ENCODE results near the gene SLAMF6.
"Not testable (repeated sequence)": the region's sequence is repeated elsewhere in the genome, so short reads cannot be mapped to it uniquely, and the experiment has no call there.

Gene SLAMF6

DNA sequence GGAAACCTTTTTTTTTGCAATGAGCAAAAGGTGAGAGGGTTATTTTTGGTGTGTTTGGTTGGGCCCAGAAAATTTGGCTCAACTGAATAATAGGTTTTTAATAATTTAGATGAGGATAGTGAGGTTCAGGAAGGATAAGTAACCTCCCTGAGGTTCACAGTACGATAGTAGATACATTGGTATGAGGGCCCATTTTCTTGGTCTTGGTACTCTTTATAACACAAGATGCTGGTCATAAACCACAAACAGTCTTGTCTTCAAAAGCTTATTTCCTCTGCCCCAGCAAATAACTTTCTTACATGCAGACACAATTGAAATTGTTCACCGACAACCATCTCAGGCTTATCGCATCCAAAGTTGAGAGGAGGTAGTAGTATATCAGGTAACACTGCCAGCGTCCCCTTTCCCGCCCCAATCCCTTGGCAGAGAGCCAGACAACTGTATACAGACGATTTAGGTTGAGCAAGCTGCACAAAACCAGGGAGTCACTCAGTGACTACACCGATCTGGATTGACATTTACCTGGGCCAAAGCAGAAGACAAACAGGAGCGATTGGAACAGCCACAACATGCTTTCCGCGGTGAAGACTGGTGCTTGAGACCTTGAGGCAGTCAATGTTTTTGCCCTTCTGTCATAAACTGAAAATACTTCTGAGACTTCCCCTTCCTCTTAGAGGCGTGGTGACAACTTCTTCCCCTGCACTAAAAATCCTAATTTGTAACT, at the start of gene SLAMF6:
Gene SLAMF6, minus strand, starts transcription at position 634 of the 724 bp plus-strand sequence. Its CDS starts 63 bp downstream, at position 571.
- DNase-seq (ENCODE audit: low read depth in 3 of 3), result peak in 2 of 3 donors; percentile 32 to 48

DNA sequence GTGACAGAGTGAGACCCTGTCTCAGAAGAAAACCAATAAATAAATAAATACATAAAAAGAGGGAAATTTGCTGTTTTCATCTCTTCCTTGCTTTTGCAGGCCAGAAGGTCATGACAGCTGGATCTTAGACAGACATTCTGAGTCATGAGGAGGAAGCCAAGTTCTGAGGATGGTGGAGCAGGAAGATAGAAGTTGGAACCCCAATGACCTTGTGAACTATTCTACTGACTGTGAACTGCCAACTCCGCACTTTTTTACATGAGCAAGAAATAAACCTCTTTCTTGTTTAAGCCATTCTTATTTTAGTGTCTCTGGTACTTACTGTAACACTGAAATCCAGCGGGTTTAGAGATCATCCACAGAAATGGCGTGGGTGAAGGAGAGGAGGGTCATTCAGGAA, 47.8 kb upstream of the SLAMF6 start:
- no peak for DNase-seq (ENCODE audit: low read depth in 3 of 3)

DNA sequence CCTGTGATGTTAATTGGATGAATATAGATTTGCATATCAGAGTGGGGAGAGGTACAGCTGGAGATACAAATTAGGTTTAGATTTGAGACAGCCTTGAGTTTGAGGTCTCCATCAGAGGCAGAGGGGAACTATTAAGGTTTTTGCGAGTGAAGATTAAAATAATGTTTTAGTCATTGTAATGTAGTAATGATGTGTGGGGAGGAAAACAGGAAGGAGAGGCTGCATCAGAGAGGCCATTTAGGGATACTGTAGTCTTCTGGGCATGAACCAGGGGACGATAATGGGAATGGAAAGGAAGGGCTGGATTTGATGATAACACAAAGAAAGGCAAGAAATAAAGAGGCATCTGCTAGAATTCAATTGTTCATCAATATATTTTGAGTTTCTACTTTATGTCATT, 46.8 kb upstream of the SLAMF6 start:
- no peak for DNase-seq (ENCODE audit: low read depth in 3 of 3)

DNA sequence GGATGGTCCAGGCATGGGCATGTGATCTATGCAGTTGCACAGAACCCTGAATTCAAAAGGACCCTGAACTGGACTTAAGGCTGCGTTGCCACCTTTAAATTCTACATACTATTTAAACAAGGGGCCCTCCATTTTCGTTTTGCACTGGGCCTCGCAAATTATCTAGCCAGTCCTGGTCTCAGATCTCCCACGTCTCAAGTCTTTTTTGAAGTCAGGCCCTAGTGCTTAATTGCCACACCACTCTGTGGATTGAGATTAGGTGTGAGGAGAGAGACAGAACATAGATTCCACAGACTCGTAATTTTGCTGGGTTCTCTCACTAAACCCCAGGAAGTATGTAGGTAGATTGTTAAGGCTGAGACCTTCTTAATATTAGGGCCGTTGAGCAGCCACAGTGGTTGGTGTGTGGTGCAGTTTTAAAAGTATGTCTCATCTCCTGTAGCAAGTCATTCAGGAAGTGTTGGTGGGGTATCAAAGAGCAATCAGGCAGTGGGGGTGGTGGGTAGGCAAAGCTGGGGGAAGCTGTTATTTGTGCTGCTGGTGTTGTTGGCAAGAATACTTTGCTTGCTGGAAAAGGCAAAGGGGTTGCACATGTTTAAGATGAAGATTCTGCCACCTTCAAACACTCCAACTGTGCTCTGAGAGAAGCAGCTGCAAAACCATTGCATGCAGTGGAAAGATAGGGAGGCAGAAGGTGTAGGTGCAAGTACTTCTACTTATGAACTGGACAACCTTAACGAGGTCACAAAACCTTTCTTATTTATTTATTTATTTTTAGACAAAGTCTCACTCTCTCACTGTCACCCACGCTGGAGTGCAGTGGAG, 45.0 kb upstream of the SLAMF6 start:
- DNase-seq (ENCODE audit: low read depth in 3 of 3), result peak; percentile 29 to 51 (median 41)

- DNase-seq (ENCODE audit: low read depth in 3 of 3), result no peak
Observed at GRCh38 chr1:160567341-160567740, 44.3 kb upstream of the SLAMF6 start.

GRCh38 chr1:160565564-160565963, 42.5 kb upstream of the SLAMF6 start:
- DNase-seq (ENCODE audit: low read depth in 3 of 3), result no peak

DNA sequence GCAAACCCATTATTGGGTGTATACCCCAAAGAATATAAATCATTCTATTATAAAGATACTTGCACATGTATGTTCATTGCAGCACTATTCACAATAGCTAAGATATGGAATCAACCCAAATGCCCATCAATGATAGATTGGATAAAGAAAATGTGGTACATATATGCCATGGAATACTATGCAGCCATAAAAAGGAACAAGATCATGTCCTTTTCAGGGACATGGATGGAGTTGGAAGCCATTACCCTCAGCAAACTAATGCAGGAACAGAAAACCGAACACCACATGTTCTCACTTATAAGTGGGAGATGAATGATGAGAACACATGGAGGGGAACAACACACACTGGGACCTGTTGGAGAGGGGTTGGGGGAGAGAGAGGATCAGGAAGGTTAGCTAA, 40.2 kb upstream of the SLAMF6 start:
- not testable (repeated sequence) for DNase-seq (ENCODE audit: low read depth in 3 of 3)

DNA sequence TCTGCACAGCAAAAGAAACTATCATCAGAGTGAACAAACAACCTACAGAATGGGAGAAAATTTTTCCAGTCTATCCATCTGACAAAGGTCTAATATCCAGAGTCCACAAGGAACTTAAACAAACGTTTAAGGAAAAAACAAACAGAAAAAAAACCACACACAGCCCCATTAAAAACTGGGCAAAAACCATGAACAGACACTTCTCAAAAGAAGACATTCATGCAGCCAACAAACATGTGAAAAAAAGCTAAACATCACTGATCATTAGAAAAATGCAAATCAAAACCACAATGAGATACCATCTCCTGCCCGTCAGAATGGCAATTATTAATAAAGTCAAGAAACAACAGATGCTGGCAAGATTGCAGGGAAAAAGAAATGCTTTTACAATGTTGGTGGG, 39.7 kb upstream of the SLAMF6 start:
- not testable (repeated sequence) for DNase-seq (ENCODE audit: low read depth in 3 of 3)

DNA sequence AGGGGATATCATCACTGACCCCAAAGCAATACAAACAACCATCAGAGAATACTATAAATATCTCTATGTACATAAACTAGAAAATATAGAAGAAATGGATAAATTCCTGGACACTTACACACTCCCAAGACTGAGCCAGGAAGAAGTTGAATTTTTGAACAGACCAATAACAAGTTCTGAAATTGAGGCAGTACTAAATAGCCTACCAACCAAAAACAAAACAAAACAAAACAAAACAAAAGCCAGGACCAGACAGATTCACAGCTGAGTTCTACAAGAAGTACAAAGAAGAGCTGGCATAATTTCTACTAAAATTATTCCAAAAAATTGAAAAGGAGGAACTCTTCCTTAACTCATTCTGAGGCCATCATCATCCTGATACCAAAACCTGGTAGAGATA, 37.8 kb upstream of the SLAMF6 start:
- no peak for DNase-seq (ENCODE audit: low read depth in 3 of 3)

GRCh38 chr1:160560045-160560705, 37.1 kb upstream of the SLAMF6 start:
- no peak for DNase-seq (ENCODE audit: low read depth in 3 of 3)

DNA sequence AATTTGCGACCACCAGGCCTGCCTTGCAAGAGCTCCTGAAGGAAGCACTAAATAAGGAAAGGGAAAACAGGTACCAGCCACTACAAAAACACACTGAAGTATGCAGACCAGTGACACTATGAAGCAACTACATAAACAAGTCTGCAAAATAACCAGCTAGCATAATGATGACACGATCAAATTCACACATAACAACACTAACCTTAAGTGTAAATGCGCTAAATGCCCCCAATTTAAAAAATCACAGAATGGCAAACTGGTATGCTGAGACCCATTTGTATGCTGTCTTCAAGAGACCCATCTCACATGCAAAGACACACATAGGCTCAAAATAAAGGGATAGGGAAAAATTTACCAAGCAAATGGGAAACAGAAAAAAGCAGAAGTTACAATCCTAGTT, 36.4 kb upstream of the SLAMF6 start:
- not testable (repeated sequence) for DNase-seq (ENCODE audit: low read depth in 3 of 3)

DNA sequence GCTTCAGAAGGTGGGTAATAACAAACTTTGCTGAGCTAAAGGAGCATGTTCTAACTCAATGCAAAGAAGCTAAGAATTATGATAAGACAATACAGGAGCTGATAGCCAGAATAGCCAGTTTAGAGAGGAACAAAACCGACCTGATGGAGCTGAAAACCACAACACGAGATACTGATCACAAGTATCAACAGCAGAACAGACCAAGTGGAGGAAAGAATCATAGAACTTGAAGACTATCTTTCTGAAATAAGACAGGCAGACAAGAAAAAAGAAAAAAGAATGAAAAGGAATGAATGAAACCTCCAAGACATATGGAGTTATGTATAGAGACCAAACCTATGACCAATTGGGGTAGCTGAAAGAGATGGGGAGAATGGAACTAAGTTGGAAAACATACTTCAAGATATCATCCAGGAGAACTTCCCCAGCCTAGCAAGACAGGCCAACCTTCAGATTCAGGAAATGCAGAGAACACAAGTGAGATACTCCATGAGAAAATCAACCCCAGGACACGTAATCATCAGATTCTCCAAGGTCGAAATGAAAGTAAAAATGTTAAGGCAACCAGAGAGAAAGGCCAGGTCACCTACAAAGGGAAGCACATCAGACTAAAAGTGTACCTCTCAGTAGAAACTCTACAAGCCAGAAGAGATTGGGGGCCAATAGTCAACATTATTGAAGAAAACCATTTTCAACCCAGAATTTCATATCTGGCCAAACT, 35.8 kb upstream of the SLAMF6 start:
- DNase-seq (ENCODE audit: low read depth in 3 of 3), result no peak

DNA sequence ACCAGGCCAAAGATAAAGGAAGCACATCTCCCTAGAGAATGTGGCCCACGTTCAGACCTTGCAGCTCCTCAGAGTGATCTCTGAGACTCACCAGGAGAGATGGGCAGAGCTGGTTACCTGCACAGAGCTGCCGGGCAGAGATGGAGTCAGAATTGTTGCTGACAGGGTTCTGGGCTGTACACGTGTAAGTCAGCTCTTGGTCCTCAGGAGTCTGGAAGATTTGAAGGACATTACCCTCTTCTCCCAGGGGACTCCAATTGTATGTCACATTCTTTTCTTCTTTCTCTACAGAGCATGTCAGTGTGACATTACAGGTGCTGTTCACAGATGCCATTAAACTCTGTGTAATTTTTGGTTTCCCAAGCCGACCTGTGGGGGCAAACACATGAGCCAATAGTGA, 30.7 kb upstream of the SLAMF6 start:
- no peak for DNase-seq (ENCODE audit: low read depth in 3 of 3)

DNA sequence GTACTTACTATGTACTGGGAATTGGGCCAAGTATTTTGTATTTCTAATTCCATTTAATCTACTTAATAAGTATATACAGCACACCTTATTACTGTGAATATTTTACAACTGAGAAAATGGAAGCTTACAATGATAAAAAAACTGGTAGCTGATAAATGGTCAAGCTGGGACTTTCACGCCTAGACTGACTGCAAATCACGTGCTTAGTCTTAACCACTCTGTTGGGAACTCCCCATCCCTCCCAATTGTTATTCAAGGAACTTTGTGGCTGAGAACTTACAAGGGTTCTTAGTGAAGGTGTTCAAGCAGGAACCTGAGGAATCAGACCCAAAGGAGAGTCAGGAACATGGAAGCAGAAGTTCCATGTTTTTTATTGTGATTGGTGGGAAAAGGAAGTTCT, 29.4 kb upstream of the SLAMF6 start:
- no peak for DNase-seq (ENCODE audit: low read depth in 3 of 3)

DNA sequence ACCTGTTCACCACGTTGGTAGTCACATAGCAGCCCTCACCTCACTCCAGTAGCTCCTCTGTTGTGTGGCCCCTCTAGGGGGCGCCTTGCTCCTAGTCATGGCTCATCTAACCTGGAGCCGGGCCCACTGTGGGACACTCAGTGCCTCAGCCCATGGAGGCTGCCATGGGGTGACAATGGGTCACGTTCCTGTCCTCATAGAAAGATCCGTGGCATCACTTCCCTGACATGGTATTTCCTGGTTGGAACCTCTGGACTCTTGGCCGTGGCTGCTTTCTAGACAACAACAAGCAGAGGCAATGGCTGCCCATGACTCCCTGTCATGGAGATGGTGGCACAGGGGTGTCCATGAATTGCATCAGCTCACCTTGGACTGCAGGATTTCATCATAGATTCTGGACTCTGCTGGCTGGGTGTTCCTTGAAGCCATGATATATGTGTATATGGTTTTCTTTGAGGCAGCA, 27.5 kb upstream of the SLAMF6 start:
- DNase-seq (ENCODE audit: low read depth in 3 of 3), result peak; percentile 45 to 55 (median 49)

- DNase-seq (ENCODE audit: low read depth in 3 of 3), result no peak
Observed at GRCh38 chr1:160549665-160550006, 26.6 kb upstream of the SLAMF6 start.

- no peak for DNase-seq (ENCODE audit: low read depth in 3 of 3)
Observed at GRCh38 chr1:160548960-160549664, 26.1 kb upstream of the SLAMF6 start.

DNA sequence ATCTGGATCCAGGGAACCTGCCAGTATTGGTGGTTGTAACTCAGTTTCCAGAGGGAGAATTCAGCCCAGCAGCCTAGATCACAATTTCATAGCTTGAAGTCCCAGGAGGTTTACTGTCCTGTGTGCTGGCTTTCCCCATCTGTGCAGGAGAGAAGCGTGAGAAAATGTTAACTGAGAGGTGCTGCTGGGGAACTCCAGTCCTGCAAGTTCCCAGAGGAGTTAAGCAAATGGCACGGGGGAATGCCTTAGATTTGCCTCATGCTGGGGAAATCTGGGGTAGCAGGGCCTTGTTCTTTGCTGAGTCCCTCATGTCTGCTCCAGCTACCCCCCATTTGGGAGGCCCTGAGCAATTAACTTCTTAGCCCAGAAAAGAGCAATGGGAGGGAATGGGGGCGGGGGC, 25.1 kb upstream of the SLAMF6 start:
- no peak for DNase-seq (ENCODE audit: low read depth in 3 of 3)

- DNase-seq (ENCODE audit: low read depth in 3 of 3), result no peak
Observed at GRCh38 chr1:160547422-160547821, 24.4 kb upstream of the SLAMF6 start.

- no peak for DNase-seq (ENCODE audit: low read depth in 3 of 3)
Observed at GRCh38 chr1:160546942-160547341, 23.9 kb upstream of the SLAMF6 start.

- DNase-seq (ENCODE audit: low read depth in 3 of 3), result no peak
Observed at GRCh38 chr1:160544647-160545046, 21.6 kb upstream of the SLAMF6 start.
